GM21576 (cell line): ENCODE measurements around the gene PRKG1.

Experiments used
- ATAC-seq: cut with Tn5 transposase; IDR thresholded peaks from one replicate; pipeline ENCODE4 v1.9.1; 2021; ENCODE audit warnings: mild to moderate bottlenecking, moderate library complexity; ENCODE audit not compliant: unreplicated experiment

The PRKG1 gene

GRCh38 chr10:51894771-51895578 lies 820.7 kb downstream of the PRKG1 start:
- ATAC-seq: no peak

GRCh38 chr10:51896849-51897248 lies 822.6 kb downstream of the PRKG1 start:
- ATAC-seq: no peak

GRCh38 chr10:51897560-51897959 lies 823.3 kb downstream of the PRKG1 start:
- ATAC-seq: no peak

GRCh38 chr10:51900180-51900579 lies 825.9 kb downstream of the PRKG1 start:
- ATAC-seq: no peak

- no peak for ATAC-seq
Measured at GRCh38 chr10:51903675-51904074, 829.4 kb downstream of the PRKG1 start.

GRCh38 chr10:51905032-51905431 lies 830.7 kb downstream of the PRKG1 start:
- ATAC-seq: no peak

- no peak for ATAC-seq
Measured at GRCh38 chr10:51907361-51907760, 833.1 kb downstream of the PRKG1 start.

- ATAC-seq: no peak
Measured at GRCh38 chr10:51910189-51910588, 835.9 kb downstream of the PRKG1 start.

GRCh38 chr10:51910596-51910995 lies 836.3 kb downstream of the PRKG1 start:
- no peak for ATAC-seq

GRCh38 chr10:51911723-51912122 lies 837.4 kb downstream of the PRKG1 start:
- no peak for ATAC-seq

- no peak for ATAC-seq
Measured at GRCh38 chr10:51915031-51915542, 840.8 kb downstream of the PRKG1 start.

GRCh38 chr10:51918440-51918839 lies 844.2 kb downstream of the PRKG1 start:
- no peak for ATAC-seq

- no peak for ATAC-seq
Measured at GRCh38 chr10:51918884-51919325, 844.6 kb downstream of the PRKG1 start.

- ATAC-seq: no peak
Measured at GRCh38 chr10:51920672-51921071, 846.4 kb downstream of the PRKG1 start.

- no peak for ATAC-seq
Measured at GRCh38 chr10:51924359-51924758, 850.1 kb downstream of the PRKG1 start.

GRCh38 chr10:51926337-51926736 lies 852.0 kb downstream of the PRKG1 start:
- no peak for ATAC-seq

- no peak for ATAC-seq
Measured at GRCh38 chr10:51928162-51928561, 853.9 kb downstream of the PRKG1 start.

- no peak for ATAC-seq
Measured at GRCh38 chr10:51932530-51932929, 858.2 kb downstream of the PRKG1 start.

- ATAC-seq: no peak
Measured at GRCh38 chr10:51934373-51934772, 860.1 kb downstream of the PRKG1 start.

- no peak for ATAC-seq
Measured at GRCh38 chr10:51935341-51935740, 861.1 kb downstream of the PRKG1 start.

- ATAC-seq: no peak
Measured at GRCh38 chr10:51937308-51938140, 863.2 kb downstream of the PRKG1 start.
